ENCODE data around the gene PPP2R5A.

DNA sequence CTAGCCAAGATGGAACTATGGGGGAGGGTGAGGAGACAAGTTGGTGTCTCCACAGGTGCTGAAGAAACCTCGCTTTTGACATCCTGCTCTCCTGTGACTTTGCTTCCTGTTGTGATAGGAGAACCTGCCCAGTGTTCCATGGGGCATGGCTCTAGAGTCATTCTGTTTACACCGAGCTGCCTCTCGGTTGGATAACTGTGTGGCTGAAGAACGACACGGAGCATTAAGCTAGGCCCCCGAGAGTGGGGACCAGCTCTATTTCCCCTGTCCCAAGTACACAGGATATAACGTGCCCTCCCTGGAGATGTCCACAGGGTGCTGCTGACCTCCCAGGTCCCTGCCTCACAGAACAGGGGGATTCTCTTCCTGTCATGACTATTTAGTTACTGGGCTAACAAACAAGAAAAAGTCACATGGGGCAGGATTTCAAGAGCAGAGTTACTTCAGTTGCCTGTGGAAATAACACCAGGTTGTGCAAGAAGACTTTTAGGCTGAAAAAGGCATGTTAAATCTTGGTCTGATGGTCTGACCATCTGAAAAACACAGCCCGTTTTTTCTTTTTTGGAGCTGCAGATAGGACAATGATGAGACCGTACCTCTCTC is 29.4 kb upstream of the PPP2R5A start:
- TF ChIP-seq, protein P1, sequence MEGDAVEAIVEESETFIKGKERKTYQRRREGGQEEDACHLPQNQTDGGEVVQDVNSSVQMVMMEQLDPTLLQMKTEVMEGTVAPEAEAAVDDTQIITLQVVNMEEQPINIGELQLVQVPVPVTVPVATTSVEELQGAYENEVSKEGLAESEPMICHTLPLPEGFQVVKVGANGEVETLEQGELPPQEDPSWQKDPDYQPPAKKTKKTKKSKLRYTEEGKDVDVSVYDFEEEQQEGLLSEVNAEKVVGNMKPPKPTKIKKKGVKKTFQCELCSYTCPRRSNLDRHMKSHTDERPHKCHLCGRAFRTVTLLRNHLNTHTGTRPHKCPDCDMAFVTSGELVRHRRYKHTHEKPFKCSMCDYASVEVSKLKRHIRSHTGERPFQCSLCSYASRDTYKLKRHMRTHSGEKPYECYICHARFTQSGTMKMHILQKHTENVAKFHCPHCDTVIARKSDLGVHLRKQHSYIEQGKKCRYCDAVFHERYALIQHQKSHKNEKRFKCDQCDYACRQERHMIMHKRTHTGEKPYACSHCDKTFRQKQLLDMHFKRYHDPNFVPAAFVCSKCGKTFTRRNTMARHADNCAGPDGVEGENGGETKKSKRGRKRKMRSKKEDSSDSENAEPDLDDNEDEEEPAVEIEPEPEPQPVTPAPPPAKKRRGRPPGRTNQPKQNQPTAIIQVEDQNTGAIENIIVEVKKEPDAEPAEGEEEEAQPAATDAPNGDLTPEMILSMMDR (conservative IDR thresholded peaks at IDR 0.05; ENCODE audit: low read length) = no peak
- TF ChIP-seq EZH2phosphoT487 (IDR thresholded peaks at IDR 0.05; ENCODE audit: borderline replicate concordance, low read depth, low read length) = no peak
